Thyroid gland (tissue), 4 donors: ENCODE results near the gene TMEM266. TPM values are rescaled to one million over a fixed set of nuclear protein-coding genes. Genes with fewer than 3 reads are reported as not detected.

ENCODE experiments used
- DNase-seq, 2 donors: peaks; one replicate each; pipeline ENCODE4 v3.0.0-alpha.2; 2019
- H3K27ac ChIP-seq, 3 donors: fragments of 200-600 bp; sonication (generic); 1 replicate in 2 of 3; 2 replicates in 1 of 3; pipeline ENCODE4 v1.5.1; 2016 to 2019; ENCODE audit warnings: mild to moderate bottlenecking in 1 of 3, moderate library complexity in 1 of 3
- H3K27me3 ChIP-seq: fragments of 200-600 bp; sonication (generic); one replicate; pipeline ENCODE4 v1.5.1; 2019
- H3K36me3 ChIP-seq, 2 donors: fragments of 200-600 bp; sonication (generic); one replicate each; pipeline ENCODE4 v1.5.1; 2016 to 2019
- H3K4me1 ChIP-seq, 2 donors: fragments of 200-600 bp; sonication (generic); one replicate each; pipeline ENCODE4 v1.5.1; 2017 to 2019
- H3K4me3 ChIP-seq, 3 donors: fragments of 200-600 bp; sonication (generic); replicated peaks in 1 of 3; 1 replicate in 2 of 3; 2 replicates in 1 of 3; pipeline ENCODE4 v1.5.1; 2016; ENCODE audit warnings: mild to moderate bottlenecking in 1 of 3
- H3K9me3 ChIP-seq: fragments of 200-600 bp; sonication (generic); one replicate; pipeline ENCODE4 v1.5.1; 2017
- POLR2A ChIP-seq, 2 donors: fragments of 450-650 bp; IDR thresholded peaks; one replicate each; pipeline ENCODE4 v1.6.1; 2017; ENCODE audit warnings: antibody characterized with exemption in 2 of 2, mild to moderate bottlenecking in 2 of 2, moderate library complexity in 1 of 2
- WGBS, 2 donors: methylation state at CpG; one replicate each; pipeline ENCODE4 v1.1.5; 2017; 5-methylcytosine and 5-hydroxymethylcytosine counted together
- intact Hi-C: fragments of 100-400 bp; cut with DNase I; formaldehyde crosslinking; loops from one replicate; pipeline ENCODE4 v1.15.1; 2023
- total RNA-seq, 4 donors: library from RNA; depleted of rRNA; stranded (reverse); fragments of >200 nt; gene quantifications; one replicate each; pipeline ENCODE4 v1.2.3, GENCODE V29; 2016
- TF ChIP-seq, protein P1 (sequence below), 6 experiments: fragments of 200-600 bp in 3 of 6; fragments of 450-650 bp in 3 of 6; sonication (generic) in 3 of 6; IDR thresholded peaks; one replicate each; pipeline ENCODE4 v1.5.1; 2016 to 2019; ENCODE audit warnings: antibody characterized with exemption in 6 of 6, mild to moderate bottlenecking in 2 of 6, inconsistent platforms in 1 of 6, moderate library complexity in 1 of 6

Gene TMEM266
- total RNA-seq, 4 donors from 2014 or later, result not detected

GRCh38 chr15:76215634-76216033 is 155.8 kb downstream of the TMEM266 start:
- no peak for DNase-seq
- H3K36me3 ChIP-seq, result peaks cover 5% of the 10 kb centered on the region in 2 donors
- no peak overlapping the region for H3K4me3 ChIP-seq
- H3K27ac ChIP-seq, result no peak overlapping the region
- WGBS, 2 donors, result 90 to 100% methylated on average over 1 of the region's 1 CpG
- H3K27me3 ChIP-seq, result no peaks in the 10 kb centered on the region
- TF ChIP-seq, protein P1, sequence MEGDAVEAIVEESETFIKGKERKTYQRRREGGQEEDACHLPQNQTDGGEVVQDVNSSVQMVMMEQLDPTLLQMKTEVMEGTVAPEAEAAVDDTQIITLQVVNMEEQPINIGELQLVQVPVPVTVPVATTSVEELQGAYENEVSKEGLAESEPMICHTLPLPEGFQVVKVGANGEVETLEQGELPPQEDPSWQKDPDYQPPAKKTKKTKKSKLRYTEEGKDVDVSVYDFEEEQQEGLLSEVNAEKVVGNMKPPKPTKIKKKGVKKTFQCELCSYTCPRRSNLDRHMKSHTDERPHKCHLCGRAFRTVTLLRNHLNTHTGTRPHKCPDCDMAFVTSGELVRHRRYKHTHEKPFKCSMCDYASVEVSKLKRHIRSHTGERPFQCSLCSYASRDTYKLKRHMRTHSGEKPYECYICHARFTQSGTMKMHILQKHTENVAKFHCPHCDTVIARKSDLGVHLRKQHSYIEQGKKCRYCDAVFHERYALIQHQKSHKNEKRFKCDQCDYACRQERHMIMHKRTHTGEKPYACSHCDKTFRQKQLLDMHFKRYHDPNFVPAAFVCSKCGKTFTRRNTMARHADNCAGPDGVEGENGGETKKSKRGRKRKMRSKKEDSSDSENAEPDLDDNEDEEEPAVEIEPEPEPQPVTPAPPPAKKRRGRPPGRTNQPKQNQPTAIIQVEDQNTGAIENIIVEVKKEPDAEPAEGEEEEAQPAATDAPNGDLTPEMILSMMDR (IDR thresholded peaks at IDR 0.05), result no peak
- no peak for TF ChIP-seq POLR2A (IDR thresholded peaks at IDR 0.05)
- peaks cover 11 to 12% of the 10 kb centered on the region in 2 donors for H3K4me1 ChIP-seq
- H3K9me3 ChIP-seq, result no peaks in the 10 kb centered on the region
- intact Hi-C loops, result no loop called here

GRCh38 chr15:76217029-76217881 is 157.5 kb downstream of the TMEM266 start:
- Histone ChIP-seq H3K4me1 (peaks cover 11 to 12% of the 10 kb centered on the region in 2 donors), H3K27ac (no peak overlapping the region), H3K4me3 (no peak overlapping the region), H3K27me3 (no peaks in the 10 kb centered on the region), H3K36me3 (peaks cover 0 to 5% of the 10 kb centered on the region in 2 donors), H3K9me3 (no peaks in the 10 kb centered on the region)
- intact Hi-C loops, result no loop called here
- TF ChIP-seq, protein P1 (IDR thresholded peaks at IDR 0.05), result no peak
- TF ChIP-seq POLR2A (IDR thresholded peaks at IDR 0.05), result no peak
- DNase-seq, result no peak
- 40 to 59% methylated on average over 7 of the region's 7 CpGs for WGBS, 2 donors

- no peak overlapping the region for H3K4me3 ChIP-seq
- H3K9me3 ChIP-seq, result no peaks in the 10 kb centered on the region
- WGBS, 2 donors, result 77 to 88% methylated on average over 5 of the region's 5 CpGs
- TF ChIP-seq POLR2A (IDR thresholded peaks at IDR 0.05), result no peak
- TF ChIP-seq, protein P1 (IDR thresholded peaks at IDR 0.05), result no peak
- DNase-seq, result no peak
- H3K36me3 ChIP-seq, result peaks cover 0 to 5% of the 10 kb centered on the region in 2 donors
- no peaks in the 10 kb centered on the region for H3K27me3 ChIP-seq
- H3K4me1 ChIP-seq, result peaks cover 11 to 12% of the 10 kb centered on the region in 2 donors
- intact Hi-C loops, result no loop called here
- no peak overlapping the region for H3K27ac ChIP-seq
These were observed 158.1 kb downstream of the TMEM266 start for GRCh38 chr15:76217882-76218217.

DNA sequence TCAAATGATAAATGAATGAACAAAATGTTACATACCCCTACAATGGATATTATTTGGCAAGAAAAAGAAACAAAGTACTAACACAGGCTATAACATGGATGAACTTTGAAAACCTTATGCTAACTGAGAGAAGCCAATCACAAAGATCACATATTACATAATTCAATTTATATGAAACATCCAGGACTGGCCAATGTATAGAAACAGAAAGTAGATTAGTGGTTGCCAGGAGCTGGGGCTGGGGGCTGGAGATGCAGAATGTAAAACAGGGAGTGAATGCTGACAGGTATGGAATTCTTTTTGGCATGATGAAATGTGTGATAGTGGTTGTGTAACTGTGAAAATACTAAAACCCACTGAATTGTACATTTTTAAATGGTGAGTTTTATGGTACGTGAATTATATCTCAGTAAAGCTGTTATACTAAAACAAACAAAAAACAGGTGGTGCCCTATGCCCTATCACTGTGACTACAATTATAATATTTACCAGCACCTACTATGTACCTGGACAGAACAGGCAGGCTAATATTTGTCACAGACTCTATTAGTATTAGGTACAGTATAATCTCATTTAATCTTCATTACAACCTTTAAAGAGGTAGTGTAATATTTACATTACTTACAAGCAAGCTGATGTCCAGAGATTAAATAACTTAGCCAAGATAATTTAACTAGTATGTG is 161.4 kb downstream of the TMEM266 start:
- TF ChIP-seq, protein P1 (IDR thresholded peaks at IDR 0.05), result no peak
- TF ChIP-seq POLR2A (IDR thresholded peaks at IDR 0.05), result no peak
- no peaks in the 10 kb centered on the region for H3K9me3 ChIP-seq
- no peak for DNase-seq
- H3K4me3 ChIP-seq, result no peak overlapping the region
- WGBS, 2 donors, result 96 to 98% methylated on average over 1 of the region's 1 CpG
- H3K36me3 ChIP-seq, result peaks cover 0 to 8% of the 10 kb centered on the region in 2 donors
- H3K4me1 ChIP-seq, result peaks cover 11 to 12% of the 10 kb centered on the region in 2 donors
- no peak overlapping the region for H3K27ac ChIP-seq
- intact Hi-C loops, result no loop called here
- H3K27me3 ChIP-seq, result no peaks in the 10 kb centered on the region

DNA sequence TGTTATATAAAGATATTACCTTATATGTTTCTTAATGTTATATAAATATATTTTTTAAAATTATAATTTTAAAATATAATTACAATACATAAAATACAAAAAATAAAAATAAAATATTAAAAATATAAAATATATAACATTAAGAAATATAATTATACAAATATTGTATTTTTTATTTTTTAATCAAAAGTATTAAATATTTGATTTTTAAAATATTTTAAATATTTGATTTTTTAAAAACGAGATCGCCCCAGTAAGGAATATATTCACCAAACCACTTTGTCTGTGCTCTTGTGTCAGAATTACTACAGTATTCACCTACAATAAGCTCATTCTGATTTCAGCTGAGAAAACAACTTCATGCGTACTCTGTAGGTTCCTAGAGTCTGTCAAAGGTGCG is 162.4 kb downstream of the TMEM266 start:
- H3K9me3 ChIP-seq, result no peaks in the 10 kb centered on the region
- H3K27me3 ChIP-seq, result no peaks in the 10 kb centered on the region
- peaks cover 7% of the 10 kb centered on the region in 2 donors for H3K4me1 ChIP-seq
- intact Hi-C loops, result no loop called here
- TF ChIP-seq, protein P1 (IDR thresholded peaks at IDR 0.05), result no peak
- TF ChIP-seq POLR2A (IDR thresholded peaks at IDR 0.05), result no peak
- WGBS, 2 donors, result 96 to 97% methylated on average over 4 of the region's 4 CpGs
- no peak overlapping the region for H3K4me3 ChIP-seq
- no peak for DNase-seq
- H3K27ac ChIP-seq, result no peak overlapping the region
- H3K36me3 ChIP-seq, result peaks cover 0 to 10% of the 10 kb centered on the region in 2 donors
